Gastrocnemius medialis (tissue), 4 donors: ENCODE data around the gene RHOJ.

Experiments used
- POLR2A ChIP-seq, 2 donors: fragments of 450-650 bp; IDR thresholded peaks; one replicate each; pipeline ENCODE4 v1.6.1; 2017; ENCODE audit warnings: antibody characterized with exemption in 2 of 2, mild to moderate bottlenecking in 2 of 2, moderate library complexity in 2 of 2
- TF ChIP-seq, protein P1 (sequence below), 5 experiments: fragments of 450-650 bp in 3 of 5; fragments of 200-600 bp in 2 of 5; sonication (generic) in 2 of 5; IDR thresholded peaks in 4 of 5; conservative IDR thresholded peaks in 1 of 5; 1 replicate in 4 of 5; 2 replicates in 1 of 5; pipeline ENCODE4 v1.5.1; 2016 to 2019; ENCODE audit warnings: antibody characterized with exemption in 5 of 5, mild to moderate bottlenecking in 3 of 5, moderate library complexity in 3 of 5

DNA sequence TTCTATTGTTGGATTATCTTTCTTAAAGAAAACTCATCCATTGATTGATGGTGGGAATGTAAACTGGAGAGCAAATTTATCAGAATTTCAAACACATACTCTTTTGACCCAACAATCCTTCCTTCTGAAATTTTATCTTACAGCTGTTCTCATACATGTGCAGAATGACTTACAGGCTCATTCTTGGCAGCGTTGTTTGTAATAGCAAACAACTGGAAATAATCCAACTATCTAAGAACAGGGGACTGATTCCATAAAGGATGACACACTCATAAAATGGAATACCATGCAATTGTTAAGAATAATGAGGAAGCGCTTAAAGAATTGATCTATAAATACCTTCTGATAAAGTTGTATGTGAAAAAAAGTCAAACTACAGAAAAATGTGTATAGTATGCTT, 24.0 kb downstream of the RHOJ start:
- TF ChIP-seq, protein P1, sequence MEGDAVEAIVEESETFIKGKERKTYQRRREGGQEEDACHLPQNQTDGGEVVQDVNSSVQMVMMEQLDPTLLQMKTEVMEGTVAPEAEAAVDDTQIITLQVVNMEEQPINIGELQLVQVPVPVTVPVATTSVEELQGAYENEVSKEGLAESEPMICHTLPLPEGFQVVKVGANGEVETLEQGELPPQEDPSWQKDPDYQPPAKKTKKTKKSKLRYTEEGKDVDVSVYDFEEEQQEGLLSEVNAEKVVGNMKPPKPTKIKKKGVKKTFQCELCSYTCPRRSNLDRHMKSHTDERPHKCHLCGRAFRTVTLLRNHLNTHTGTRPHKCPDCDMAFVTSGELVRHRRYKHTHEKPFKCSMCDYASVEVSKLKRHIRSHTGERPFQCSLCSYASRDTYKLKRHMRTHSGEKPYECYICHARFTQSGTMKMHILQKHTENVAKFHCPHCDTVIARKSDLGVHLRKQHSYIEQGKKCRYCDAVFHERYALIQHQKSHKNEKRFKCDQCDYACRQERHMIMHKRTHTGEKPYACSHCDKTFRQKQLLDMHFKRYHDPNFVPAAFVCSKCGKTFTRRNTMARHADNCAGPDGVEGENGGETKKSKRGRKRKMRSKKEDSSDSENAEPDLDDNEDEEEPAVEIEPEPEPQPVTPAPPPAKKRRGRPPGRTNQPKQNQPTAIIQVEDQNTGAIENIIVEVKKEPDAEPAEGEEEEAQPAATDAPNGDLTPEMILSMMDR (IDR thresholded peaks at IDR 0.05 in 4 of 5, conservative IDR thresholded peaks at IDR 0.05 in 1 of 5) = no peak
- TF ChIP-seq POLR2A (IDR thresholded peaks at IDR 0.05) = no peak
